ENCODE results near the gene ITSN1. TPM values are rescaled to one million over a fixed set of nuclear protein-coding genes. Genes with fewer than 3 reads are reported as not detected.
"Not testable (repeated sequence)": the region's sequence is repeated elsewhere in the genome, so short reads cannot be mapped to it uniquely, and the experiment has no call there.

ITSN1 gene
- total RNA-seq, 1 donor from 2014 or later: 44.0 TPM

- Mint-ChIP-seq H3K27me3 (ENCODE audit: unreplicated experiment) (no peaks in the 10 kb centered on the region), H3K4me3 (ENCODE audit: unreplicated experiment) (no peak overlapping the region), H3K9me3 (ENCODE audit: unreplicated experiment) (peaks cover 18% of the 10 kb centered on the region), H3K27ac (ENCODE audit: unreplicated experiment) (peak overlapping the region; percentile 31), H3K4me1 (ENCODE audit: unreplicated experiment) (peaks cover 25% of the 10 kb centered on the region), H3K36me3 (ENCODE audit: unreplicated experiment) (peaks cover 45% of the 10 kb centered on the region)
- DNase-seq (ENCODE audit: extremely low spot score, unreplicated experiment): no peak
- TF ChIP-seq CTCF (IDR thresholded peaks at IDR 0.05): no peak
Observed at GRCh38 chr21:33781121-33781520, 138.8 kb downstream of the ITSN1 start.

- H3K27me3 Mint-ChIP-seq (ENCODE audit: unreplicated experiment): no peaks in the 10 kb centered on the region
- H3K27ac Mint-ChIP-seq (ENCODE audit: unreplicated experiment): no peak overlapping the region
- no peak overlapping the region for H3K4me3 Mint-ChIP-seq (ENCODE audit: unreplicated experiment)
- TF ChIP-seq CTCF (IDR thresholded peaks at IDR 0.05): no peak
- DNase-seq (ENCODE audit: extremely low spot score, unreplicated experiment): no peak
- peaks cover 25% of the 10 kb centered on the region for H3K4me1 Mint-ChIP-seq (ENCODE audit: unreplicated experiment)
- peaks cover 7% of the 10 kb centered on the region for H3K9me3 Mint-ChIP-seq (ENCODE audit: unreplicated experiment)
- peaks cover 41% of the 10 kb centered on the region for H3K36me3 Mint-ChIP-seq (ENCODE audit: unreplicated experiment)
Observed at GRCh38 chr21:33783187-33783979, 141.1 kb downstream of the ITSN1 start.

- H3K27me3 Mint-ChIP-seq (ENCODE audit: unreplicated experiment): no peaks in the 10 kb centered on the region
- TF ChIP-seq CTCF (IDR thresholded peaks at IDR 0.05): no peak
- no peak overlapping the region for H3K27ac Mint-ChIP-seq (ENCODE audit: unreplicated experiment)
- no peak for DNase-seq (ENCODE audit: extremely low spot score, unreplicated experiment)
- no peaks in the 10 kb centered on the region for H3K9me3 Mint-ChIP-seq (ENCODE audit: unreplicated experiment)
- H3K4me1 Mint-ChIP-seq (ENCODE audit: unreplicated experiment): peaks cover 24% of the 10 kb centered on the region
- H3K36me3 Mint-ChIP-seq (ENCODE audit: unreplicated experiment): peaks cover 23% of the 10 kb centered on the region
- no peak overlapping the region for H3K4me3 Mint-ChIP-seq (ENCODE audit: unreplicated experiment)
Observed at GRCh38 chr21:33787431-33787830, 145.1 kb downstream of the ITSN1 start.

- Mint-ChIP-seq H3K4me1 (ENCODE audit: unreplicated experiment) (peaks cover 19% of the 10 kb centered on the region), H3K36me3 (ENCODE audit: unreplicated experiment) (peaks cover 27% of the 10 kb centered on the region)
- not testable (repeated sequence) for H3K4me3 Mint-ChIP-seq (ENCODE audit: unreplicated experiment); H3K9me3 Mint-ChIP-seq (ENCODE audit: unreplicated experiment); H3K27me3 Mint-ChIP-seq (ENCODE audit: unreplicated experiment); DNase-seq (ENCODE audit: extremely low spot score, unreplicated experiment); H3K27ac Mint-ChIP-seq (ENCODE audit: unreplicated experiment)
Observed at GRCh38 chr21:33788438-33788837, 146.1 kb downstream of the ITSN1 start.

GRCh38 chr21:33789697-33790096, 147.4 kb downstream of the ITSN1 start:
- H3K9me3 Mint-ChIP-seq (ENCODE audit: unreplicated experiment): no peaks in the 10 kb centered on the region
- DNase-seq (ENCODE audit: extremely low spot score, unreplicated experiment): no peak
- peaks cover 38% of the 10 kb centered on the region for H3K36me3 Mint-ChIP-seq (ENCODE audit: unreplicated experiment)
- H3K4me3 Mint-ChIP-seq (ENCODE audit: unreplicated experiment): no peak overlapping the region
- H3K27me3 Mint-ChIP-seq (ENCODE audit: unreplicated experiment): no peaks in the 10 kb centered on the region
- TF ChIP-seq CTCF (IDR thresholded peaks at IDR 0.05): no peak
- H3K27ac Mint-ChIP-seq (ENCODE audit: unreplicated experiment): no peak overlapping the region
- peaks cover 17% of the 10 kb centered on the region for H3K4me1 Mint-ChIP-seq (ENCODE audit: unreplicated experiment)

All from osteocyte (in vitro differentiated cells).